NCI-H128 (cell line): ENCODE results near the gene PERM1.

ENCODE experiments used
- DNase-seq: peaks from one replicate; lab custom pipeline; 2025; ENCODE audit not compliant: unreplicated experiment; lab: John Stamatoyannopoulos, UW

The PERM1 gene

GRCh38 chr1:966135-966703, 15.7 kb downstream of the PERM1 start, which contains the start of gene PLEKHN1:
Gene PLEKHN1 (plus strand): TSS chr1:966482. CDS start chr1:966532, 50 bp downstream.
- DNase-seq = no peak

GRCh38 chr1:965526-966134, 16.3 kb downstream of the PERM1 start:
- DNase-seq = no peak

GRCh38 chr1:964691-965525, 17.0 kb downstream of the PERM1 start:
- no peak for DNase-seq

GRCh38 chr1:963746-964525, 18.0 kb downstream of the PERM1 start:
- no peak for DNase-seq

- DNase-seq = no peak
These were observed 18.6 kb downstream of the PERM1 start for GRCh38 chr1:963301-963651.

- no peak for DNase-seq
These were observed 19.3 kb downstream of the PERM1 start for GRCh38 chr1:962381-963300.

GRCh38 chr1:961132-961669, 20.7 kb downstream of the PERM1 start:
- DNase-seq = no peak

- DNase-seq = peak; percentile 41
These were observed 21.3 kb downstream of the PERM1 start, which contains the start of gene KLHL17 for GRCh38 chr1:960363-961131. Gene KLHL17 (plus strand): TSS chr1:960584. CDS start chr1:960694, 110 bp downstream.

- DNase-seq = no peak
These were observed 22.0 kb downstream of the PERM1 start for GRCh38 chr1:959731-960362.

GRCh38 chr1:958823-959730, 22.8 kb downstream of the PERM1 start, which contains the start of gene NOC2L:
Gene NOC2L (minus strand): TSS chr1:959256. CDS start chr1:959240, 16 bp downstream.
- peak; percentile 74 for DNase-seq

GRCh38 chr1:956636-957035, 25.3 kb downstream of the PERM1 start:
- no peak for DNase-seq

- DNase-seq = no peak
These were observed 26.4 kb downstream of the PERM1 start for GRCh38 chr1:955474-955873.

GRCh38 chr1:954927-955326, 27.0 kb downstream of the PERM1 start:
- DNase-seq = no peak

GRCh38 chr1:953524-954320, 28.2 kb downstream of the PERM1 start:
- DNase-seq = no peak

- DNase-seq = no peak
These were observed 29.3 kb downstream of the PERM1 start for GRCh38 chr1:952603-953002.

GRCh38 chr1:952201-952600, 29.7 kb downstream of the PERM1 start:
- DNase-seq = no peak

GRCh38 chr1:951364-951763, 30.5 kb downstream of the PERM1 start:
- no peak for DNase-seq
